22Rv1 (cell line): Measurements from ENCODE around the gene GBE1.

ENCODE experiments used
- ZFX ChIP-seq: fragments of 450-650 bp; IDR thresholded peaks from 2 replicates; pipeline ENCODE4 v1.6.1; 2017; ENCODE audit warnings: antibody characterized with exemption, borderline replicate concordance
- TF ChIP-seq, protein P1 (sequence below): fragments of 450-650 bp; IDR thresholded peaks from 2 replicates; pipeline ENCODE4 v1.5.1; 2017; ENCODE audit warnings: mild to moderate bottlenecking

DNA sequence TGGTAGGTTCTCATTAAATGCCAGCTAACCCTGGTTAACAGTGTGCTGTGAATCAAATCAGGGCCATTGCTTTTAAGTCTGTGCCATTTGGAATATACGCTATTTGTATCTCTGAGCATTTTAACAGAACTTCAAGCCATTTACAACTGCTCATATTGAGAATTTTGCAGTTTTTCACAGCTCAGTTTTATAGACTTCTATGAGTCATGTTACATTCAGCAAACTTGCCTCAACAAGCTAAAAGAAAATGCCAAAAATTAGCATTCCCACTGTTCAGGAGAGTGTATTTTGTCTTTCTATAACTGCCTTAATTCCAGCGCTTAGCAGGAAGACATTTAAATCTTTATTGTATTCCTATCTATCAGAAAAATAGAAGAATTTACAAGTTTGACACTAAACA is 196.4 kb downstream of the GBE1 start:
- TF ChIP-seq, protein P1, sequence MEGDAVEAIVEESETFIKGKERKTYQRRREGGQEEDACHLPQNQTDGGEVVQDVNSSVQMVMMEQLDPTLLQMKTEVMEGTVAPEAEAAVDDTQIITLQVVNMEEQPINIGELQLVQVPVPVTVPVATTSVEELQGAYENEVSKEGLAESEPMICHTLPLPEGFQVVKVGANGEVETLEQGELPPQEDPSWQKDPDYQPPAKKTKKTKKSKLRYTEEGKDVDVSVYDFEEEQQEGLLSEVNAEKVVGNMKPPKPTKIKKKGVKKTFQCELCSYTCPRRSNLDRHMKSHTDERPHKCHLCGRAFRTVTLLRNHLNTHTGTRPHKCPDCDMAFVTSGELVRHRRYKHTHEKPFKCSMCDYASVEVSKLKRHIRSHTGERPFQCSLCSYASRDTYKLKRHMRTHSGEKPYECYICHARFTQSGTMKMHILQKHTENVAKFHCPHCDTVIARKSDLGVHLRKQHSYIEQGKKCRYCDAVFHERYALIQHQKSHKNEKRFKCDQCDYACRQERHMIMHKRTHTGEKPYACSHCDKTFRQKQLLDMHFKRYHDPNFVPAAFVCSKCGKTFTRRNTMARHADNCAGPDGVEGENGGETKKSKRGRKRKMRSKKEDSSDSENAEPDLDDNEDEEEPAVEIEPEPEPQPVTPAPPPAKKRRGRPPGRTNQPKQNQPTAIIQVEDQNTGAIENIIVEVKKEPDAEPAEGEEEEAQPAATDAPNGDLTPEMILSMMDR, result no peak
- TF ChIP-seq ZFX, result no peak
